Right lobe of liver (tissue), 6 donors: ENCODE results near the gene LRRC9. TPM values are rescaled to one million over a fixed set of nuclear protein-coding genes. Genes with fewer than 3 reads are reported as not detected.

ENCODE experiments used
- ATAC-seq, 4 donors: fragments of 200-7000 bp; cut with Tn5 transposase; one replicate each; pipeline ENCODE4 v1.9.1; 2020; ENCODE audit warnings: mild to moderate bottlenecking in 4 of 4, moderate library complexity in 4 of 4
- DNase-seq, 3 donors: peaks; one replicate each; pipeline ENCODE4 v3.0.0-alpha.2; 2020
- H3K27ac ChIP-seq, 3 donors: fragments of 200-600 bp; one replicate each; pipeline ENCODE4 v1.8.0; 2022
- H3K27me3 ChIP-seq, 2 donors: fragments of 200-600 bp; one replicate each; pipeline ENCODE4 v1.8.0; 2022
- H3K36me3 ChIP-seq, 4 donors: fragments of 200-600 bp; sonication (generic) in 1 of 4; one replicate each; pipeline versions ENCODE4 v1.5.1 to v1.8.0; 2017 to 2022; ENCODE audit warnings: control low read depth in 1 of 4
- H3K4me1 ChIP-seq, 4 donors: fragments of 200-600 bp; sonication (generic) in 1 of 4; one replicate each; pipeline versions ENCODE4 v1.5.1 to v1.8.0; 2017 to 2022; ENCODE audit warnings: control low read depth in 1 of 4
- H3K4me3 ChIP-seq, 3 donors: fragments of 200-600 bp; one replicate each; pipeline ENCODE4 v1.8.0; 2022
- H3K9me3 ChIP-seq, 4 donors: fragments of 200-600 bp; sonication (generic) in 1 of 4; one replicate each; pipeline versions ENCODE4 v1.5.1 to v1.8.0; 2017 to 2022; ENCODE audit warnings: control low read depth in 1 of 4
- CTCF ChIP-seq, 4 donors: fragments of 200-600 bp in 3 of 4; fragments of 450-650 bp in 1 of 4; IDR thresholded peaks; one replicate each; pipeline versions ENCODE4 v1.5.1 to v1.8.0; 2016 to 2022; ENCODE audit warnings: antibody characterized with exemption in 4 of 4, mild to moderate bottlenecking in 2 of 4
- POLR2A ChIP-seq: fragments of 450-650 bp; IDR thresholded peaks from one replicate; pipeline ENCODE4 v1.6.1; 2017; ENCODE audit warnings: antibody characterized with exemption, mild to moderate bottlenecking
- WGBS: methylation state at CpG from one replicate; pipeline ENCODE4 v1.1.6; 2018; ENCODE audit warnings: low coverage, low lambda C conversion rate; ENCODE audit not compliant: insufficient coverage; ENCODE audit errors: missing lambda C conversion rate; 5-methylcytosine and 5-hydroxymethylcytosine counted together
- intact Hi-C, 2 donors: fragments of 100-400 bp; cut with DNase I; formaldehyde crosslinking; loops; one replicate each; pipeline versions ENCODE4 v1.11.2 to v1.14.1; 2022
- total RNA-seq, 6 experiments: library from RNA; depleted of rRNA in 2 of 6; stranded (reverse); fragments of >200 nt in 2 of 6; fragmentation: NEBNext Ultra II Directional in 3 of 6; extraction: Animal tissue kit (Norgen Biotek cat#: 25700) in 3 of 6; gene quantifications; one replicate each; pipeline versions ENCODE4 v1.1.0 to v1.2.4, GENCODE V29; 2016 to 2023
- donor health status: DM: no; HTN: yes; CAD: no.
- donor health status: DM: no; HTN: no; CAD: no.
- donor health status: DM: no; HTN: no; CAD: no.
- donor health status: DM: no; HTN: yes; CAD: no.
- donor health status: DM: no; HTN: yes; CAD: no.

Gene LRRC9
- total RNA-seq, 6 experiments from 2014 or later = 0.15 TPM; not detected in 5

GRCh38 chr14:60067882-60068281, 147.9 kb downstream of the LRRC9 start:
- Histone ChIP-seq H3K27ac (no peak overlapping the region), H3K36me3 (no peaks in the 10 kb centered on the region), H3K4me1 (no peaks in the 10 kb centered on the region), H3K9me3 (no peaks in the 10 kb centered on the region), H3K4me3 (no peak overlapping the region), H3K27me3 (no peaks in the 10 kb centered on the region)
- TF ChIP-seq CTCF (IDR thresholded peaks at IDR 0.05) (no peak), POLR2A (no peak)
- WGBS = 86% methylated on average over 1 of the region's 1 CpG
- intact Hi-C loops = no loop called here
- ATAC-seq (no peak), DNase-seq (no peak)

GRCh38 chr14:60079723-60080122, 159.8 kb downstream of the LRRC9 start:
- H3K27me3 ChIP-seq = no peaks in the 10 kb centered on the region
- DNase-seq (no peak), ATAC-seq (no peak)
- H3K4me1 ChIP-seq = no peaks in the 10 kb centered on the region
- no peaks in the 10 kb centered on the region for H3K9me3 ChIP-seq
- TF ChIP-seq CTCF (IDR thresholded peaks at IDR 0.05) (no peak), POLR2A (no peak)
- no peaks in the 10 kb centered on the region for H3K36me3 ChIP-seq
- intact Hi-C loops = no loop called here
- no peak overlapping the region for H3K27ac ChIP-seq
- no peak overlapping the region for H3K4me3 ChIP-seq

GRCh38 chr14:60085085-60085484, 165.1 kb downstream of the LRRC9 start:
- Histone ChIP-seq H3K4me3 (no peak overlapping the region), H3K4me1 (no peaks in the 10 kb centered on the region), H3K36me3 (no peaks in the 10 kb centered on the region), H3K9me3 (no peaks in the 10 kb centered on the region), H3K27ac (no peak overlapping the region), H3K27me3 (no peaks in the 10 kb centered on the region)
- DNase-seq (no peak), ATAC-seq (no peak)
- TF ChIP-seq POLR2A = no peak
- no peak for TF ChIP-seq CTCF (IDR thresholded peaks at IDR 0.05)
- intact Hi-C loops = no loop called here

- ATAC-seq (no peak), DNase-seq (no peak)
- WGBS = 86% methylated on average over 3 of the region's 3 CpGs
- no peaks in the 10 kb centered on the region for H3K27me3 ChIP-seq
- TF ChIP-seq POLR2A (no peak), CTCF (IDR thresholded peaks at IDR 0.05) (no peak)
- H3K4me3 ChIP-seq = no peak overlapping the region
- intact Hi-C loops = no loop called here
- H3K9me3 ChIP-seq = no peaks in the 10 kb centered on the region
- no peaks in the 10 kb centered on the region for H3K36me3 ChIP-seq
- H3K4me1 ChIP-seq = peaks cover 0 to 3% (median 0%) of the 10 kb centered on the region in 4 donors
- H3K27ac ChIP-seq = no peak overlapping the region
Measured at GRCh38 chr14:60085693-60086092, 165.7 kb downstream of the LRRC9 start.

GRCh38 chr14:60087668-60088067, 167.7 kb downstream of the LRRC9 start:
- TF ChIP-seq POLR2A (no peak), CTCF (IDR thresholded peaks at IDR 0.05) (no peak)
- intact Hi-C loops = no loop called here
- no peaks in the 10 kb centered on the region for H3K27me3 ChIP-seq
- no peak overlapping the region for H3K4me3 ChIP-seq
- peaks cover 0 to 4% (median 0%) of the 10 kb centered on the region in 4 donors for H3K4me1 ChIP-seq
- ATAC-seq (no peak), DNase-seq (no peak)
- no peak overlapping the region for H3K27ac ChIP-seq
- no peaks in the 10 kb centered on the region for H3K36me3 ChIP-seq
- 77% methylated on average over 2 of the region's 3 CpGs for WGBS
- H3K9me3 ChIP-seq = no peaks in the 10 kb centered on the region
